ENCODE measurements around the gene CP.
"Not testable (repeated sequence)": the region's sequence is repeated elsewhere in the genome, so short reads cannot be mapped to it uniquely, and the experiment has no call there.

CP gene

GRCh38 chr3:149226776-149227175, 5.1 kb upstream of the CP start:
- DNase-seq: no peak

GRCh38 chr3:149224736-149225594, 3.3 kb upstream of the CP start:
- peak; percentile 15 for DNase-seq

- no peak for DNase-seq
These were observed 1.8 kb upstream of the CP start for GRCh38 chr3:149223461-149223820.

GRCh38 chr3:149219380-149220121, 2.1 kb downstream of the CP start:
- DNase-seq: not testable (repeated sequence)

GRCh38 chr3:149217347-149217746, 4.3 kb downstream of the CP start:
- no peak for DNase-seq

GRCh38 chr3:149216193-149216869, 5.3 kb downstream of the CP start:
- no peak for DNase-seq

GRCh38 chr3:149215515-149215914, 6.1 kb downstream of the CP start:
- no peak for DNase-seq

- no peak for DNase-seq
These were observed 6.9 kb downstream of the CP start for GRCh38 chr3:149214702-149215101.

GRCh38 chr3:149212386-149212785, 9.2 kb downstream of the CP start:
- no peak for DNase-seq

- DNase-seq: no peak
These were observed 12.2 kb downstream of the CP start for GRCh38 chr3:149209431-149209830.

GRCh38 chr3:149207475-149207874, 14.2 kb downstream of the CP start:
- DNase-seq: no peak

- no peak for DNase-seq
These were observed 17.1 kb downstream of the CP start for GRCh38 chr3:149204390-149204991.

GRCh38 chr3:149203758-149204157, 17.9 kb downstream of the CP start:
- DNase-seq: peak; percentile 11

GRCh38 chr3:149199474-149199873, 22.2 kb downstream of the CP start:
- no peak for DNase-seq

GRCh38 chr3:149198611-149199010, 23.0 kb downstream of the CP start:
- DNase-seq: no peak

GRCh38 chr3:149197669-149198068, 24.0 kb downstream of the CP start:
- DNase-seq: no peak

- not testable (repeated sequence) for DNase-seq
These were observed 24.6 kb downstream of the CP start for GRCh38 chr3:149196805-149197592.

GRCh38 chr3:149195221-149195620, 26.4 kb downstream of the CP start:
- no peak for DNase-seq

- no peak for DNase-seq
These were observed 33.1 kb downstream of the CP start for GRCh38 chr3:149188494-149188893.

GRCh38 chr3:149186721-149187120, 34.9 kb downstream of the CP start:
- no peak for DNase-seq

- no peak for DNase-seq
These were observed 35.4 kb downstream of the CP start for GRCh38 chr3:149186219-149186618.

GRCh38 chr3:149181182-149181581, 40.4 kb downstream of the CP start:
- no peak for DNase-seq
